Heart left ventricle (tissue), 16 donors: ENCODE measurements around the gene TMEM94. TPM values are rescaled to one million over a fixed set of nuclear protein-coding genes. Genes with fewer than 3 reads are reported as not detected.
A peak's percentile ranks its signal among the peaks of the same experiment; 100 is the strongest.

Source experiments
- ATAC-seq, 4 donors: fragments of 200-7000 bp; cut with Tn5 transposase; one replicate each; pipeline ENCODE4 v1.9.1; 2020 to 2022; ENCODE audit warnings: moderate library complexity in 4 of 4, mild to moderate bottlenecking in 3 of 4, moderate number of reproducible peaks in 1 of 4
- DNase-seq, 5 donors: peaks; one replicate each; pipeline ENCODE4 v3.0.0-alpha.2; 2020
- H3K27ac ChIP-seq, 12 donors: fragments of 200-600 bp; sonication (generic) in 4 of 12; one replicate each; pipeline versions ENCODE4 v1.5.0 to v1.8.0; 2016 to 2022; ENCODE audit warnings: mild to moderate bottlenecking in 2 of 12
- H3K27me3 ChIP-seq, 9 donors: fragments of 200-600 bp; sonication (generic) in 2 of 9; one replicate each; pipeline versions ENCODE4 v1.5.1 to v1.8.0; 2016 to 2022; ENCODE audit warnings: mild to moderate bottlenecking in 3 of 9
- H3K36me3 ChIP-seq, 9 donors: fragments of 200-600 bp; sonication (generic) in 2 of 9; one replicate each; pipeline versions ENCODE4 v1.5.0 to v1.8.0; 2018 to 2022; ENCODE audit warnings: mild to moderate bottlenecking in 2 of 9
- H3K4me1 ChIP-seq, 12 donors: fragments of 200-600 bp; sonication (generic) in 4 of 12; one replicate each; pipeline versions ENCODE4 v1.5.0 to v1.8.0; 2016 to 2022; ENCODE audit warnings: mild to moderate bottlenecking in 3 of 12
- H3K4me3 ChIP-seq, 12 donors: fragments of 200-600 bp; sonication (generic) in 4 of 12; one replicate each; pipeline versions ENCODE4 v1.5.0 to v1.8.0; 2017 to 2022; ENCODE audit warnings: mild to moderate bottlenecking in 9 of 12, moderate library complexity in 4 of 12
- H3K9me3 ChIP-seq, 12 donors: fragments of 200-600 bp; sonication (generic) in 4 of 12; one replicate each; pipeline versions ENCODE4 v1.5.0 to v1.8.0; 2016 to 2022; ENCODE audit warnings: mild to moderate bottlenecking in 1 of 12
- POLR2A ChIP-seq, 2 donors: fragments of 450-650 bp; IDR thresholded peaks; one replicate each; pipeline ENCODE4 v1.6.1; 2017; ENCODE audit warnings: antibody characterized with exemption in 2 of 2, mild to moderate bottlenecking in 2 of 2, moderate library complexity in 2 of 2
- WGBS, 4 donors: extraction: QIAGEN DNeasy Blood & Tissue Kit in 2 of 4; methylation state at CpG; one replicate each; pipeline versions ENCODE4 v1.1.5 to v1.1.7; 2013 to 2018; 5-methylcytosine and 5-hydroxymethylcytosine counted together
- intact Hi-C, 10 donors: fragments of 100-400 bp; cut with DNase I; formaldehyde crosslinking; loops; one replicate each; pipeline versions ENCODE4 v1.11.1 to v1.14.2; 2022
- polyA plus RNA-seq, 2 donors: library from polyadenylated mRNA; stranded (reverse); fragments of 200-250 nt; gene quantifications; one replicate each; pipeline ENCODE4 v1.2.3, GENCODE V29; 2013
- total RNA-seq, 9 donors: library from RNA; depleted of rRNA in 2 of 9; stranded (reverse); fragments of >200 nt in 2 of 9; fragmentation: NEBNext Ultra II Directional in 3 of 9; extraction: Animal tissue kit (Norgen Biotek cat#: 25700) in 3 of 9; gene quantifications; one replicate each; pipeline versions ENCODE4 v1.1.0 to v1.2.4, GENCODE V29; 2016 to 2023
- TF ChIP-seq, protein P1 (sequence below), 12 donors: fragments of 200-600 bp; sonication (generic) in 4 of 12; IDR thresholded peaks; one replicate each; pipeline versions ENCODE4 v1.5.0 to v1.8.0; 2018 to 2022; ENCODE audit warnings: antibody characterized with exemption in 12 of 12, mild to moderate bottlenecking in 5 of 12
- donor health status: ischemic (EF 13 %, LVEDD 7.1; RV severe dilation, severe dysfunction).
- donor health status: healthy with polysubstance abuse.
- donor health status: DM: no; HTN: yes; CAD: no.
- donor health status: DM: no; HTN: no; CAD: no.
- donor health status: ischemic (EF 25% LVEDD 6.9; RV normal size, moderate dysfunction).
- donor health status: ischemic (EF 25% LVEDD 5.7; RV mildly dilated, moderate dysfunction).
- donor health status: healthy.
- donor health status: DM: yes; HTN: yes; CAD: no.
- donor health status: ischemic (EF 35%, LVEDD 5.7; RV mildly dilated, moderate dysfunction).
- donor health status: nonischemic (EF 11% LVEDD 7.7; RV severe dilation, severe dysfunction).
- donor health status: DM: yes; HTN: yes; CAD: no.
- donor health status: PGD.
- donor health status: ischemic (EF 29% LVEDD 5.4; RV normal size, mild dysfunction).
- donor health status: nonischemic (EF 23%, LVEDD 6.1; RV moderate dilation, normal function).

TMEM94 gene
- total and polyA plus RNA-seq, 11 donors, result 34.1 to 130 (median 47.3) TPM

DNA sequence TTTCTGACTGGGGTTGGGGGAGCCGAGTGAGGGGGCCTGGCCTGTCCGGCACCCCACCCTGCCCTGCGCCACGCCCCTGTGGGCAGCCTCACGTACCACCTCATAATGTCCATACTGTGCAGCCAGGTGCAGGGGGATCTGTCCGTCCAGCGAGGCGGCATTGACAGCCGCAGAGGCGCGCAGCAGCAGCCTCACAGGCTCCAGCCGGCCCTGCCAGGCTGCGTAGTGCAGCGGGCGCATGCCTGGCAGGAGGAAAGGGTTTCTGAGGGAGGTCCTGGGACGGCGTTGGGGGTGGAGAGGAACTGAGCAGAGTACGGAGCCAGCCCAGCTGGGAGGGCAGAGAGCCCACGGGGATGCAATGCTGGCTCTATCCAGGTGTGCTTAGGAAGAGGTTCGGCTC lies 50.5 kb downstream of the TMEM94 start:
- H3K27me3 ChIP-seq, result no peaks in the 10 kb centered on the region
- TF ChIP-seq, protein P1, sequence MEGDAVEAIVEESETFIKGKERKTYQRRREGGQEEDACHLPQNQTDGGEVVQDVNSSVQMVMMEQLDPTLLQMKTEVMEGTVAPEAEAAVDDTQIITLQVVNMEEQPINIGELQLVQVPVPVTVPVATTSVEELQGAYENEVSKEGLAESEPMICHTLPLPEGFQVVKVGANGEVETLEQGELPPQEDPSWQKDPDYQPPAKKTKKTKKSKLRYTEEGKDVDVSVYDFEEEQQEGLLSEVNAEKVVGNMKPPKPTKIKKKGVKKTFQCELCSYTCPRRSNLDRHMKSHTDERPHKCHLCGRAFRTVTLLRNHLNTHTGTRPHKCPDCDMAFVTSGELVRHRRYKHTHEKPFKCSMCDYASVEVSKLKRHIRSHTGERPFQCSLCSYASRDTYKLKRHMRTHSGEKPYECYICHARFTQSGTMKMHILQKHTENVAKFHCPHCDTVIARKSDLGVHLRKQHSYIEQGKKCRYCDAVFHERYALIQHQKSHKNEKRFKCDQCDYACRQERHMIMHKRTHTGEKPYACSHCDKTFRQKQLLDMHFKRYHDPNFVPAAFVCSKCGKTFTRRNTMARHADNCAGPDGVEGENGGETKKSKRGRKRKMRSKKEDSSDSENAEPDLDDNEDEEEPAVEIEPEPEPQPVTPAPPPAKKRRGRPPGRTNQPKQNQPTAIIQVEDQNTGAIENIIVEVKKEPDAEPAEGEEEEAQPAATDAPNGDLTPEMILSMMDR (IDR thresholded peaks at IDR 0.05), result no peak
- no peak for TF ChIP-seq POLR2A (IDR thresholded peaks at IDR 0.05)
- peak in 1 of 5 donors; percentile 29 for DNase-seq
- WGBS, 4 donors, result 89 to 91% (median 89%) methylated on average over 7 to 20 of the region's 20 CpGs
- H3K36me3 ChIP-seq, result peaks cover 0 to 81% (median 53%) of the 10 kb centered on the region in 9 donors
- peak overlapping the region in 1 of 12 donors; percentile 87 for H3K27ac ChIP-seq
- no peak for ATAC-seq
- peaks cover under 1 to 69% (median 37%) of the 10 kb centered on the region in 12 donors for H3K4me1 ChIP-seq
- intact Hi-C loops, result no loop called here
- H3K9me3 ChIP-seq, result no peaks in the 10 kb centered on the region
- no peak overlapping the region for H3K4me3 ChIP-seq

GRCh38 chr17:75507733-75508719 lies 51.6 kb downstream of the TMEM94 start:
- Histone ChIP-seq H3K36me3 (peaks cover 0 to 83% (median 44%) of the 10 kb centered on the region in 9 donors), H3K4me3 (peak overlapping the region in 1 of 12 donors; percentile 26), H3K27ac (peak overlapping the region; percentile 87 to 98 (median 93)), H3K27me3 (no peaks in the 10 kb centered on the region), H3K9me3 (no peaks in the 10 kb centered on the region), H3K4me1 (peaks cover 3 to 78% (median 48%) of the 10 kb centered on the region in 12 donors)
- ATAC-seq, result no peak
- no peak for TF ChIP-seq POLR2A (IDR thresholded peaks at IDR 0.05)
- TF ChIP-seq, protein P1 (IDR thresholded peaks at IDR 0.05), result no peak
- 61 to 65% (median 64%) methylated on average over 13 to 27 of the region's 27 CpGs for WGBS, 4 donors
- peak in 3 of 5 donors; percentile 20 to 65 (median 26) for DNase-seq
- intact Hi-C loops, result no loop called here

- Histone ChIP-seq H3K9me3 (no peaks in the 10 kb centered on the region), H3K4me1 (peaks cover 3 to 84% (median 54%) of the 10 kb centered on the region in 12 donors), H3K27me3 (no peaks in the 10 kb centered on the region), H3K36me3 (peaks cover 0 to 83% (median 42%) of the 10 kb centered on the region in 9 donors), H3K4me3 (peak overlapping the region in 8 of 12 donors; percentile 24 to 77 (median 29)), H3K27ac (peak overlapping the region; percentile 87 to 98 (median 93))
- TF ChIP-seq, protein P1 (IDR thresholded peaks at IDR 0.05), result no peak
- no peak for TF ChIP-seq POLR2A (IDR thresholded peaks at IDR 0.05)
- peak in 2 of 4 donors; percentile 3 to 18 for ATAC-seq
- peak in 3 of 5 donors; percentile 33 to 61 (median 33) for DNase-seq
- WGBS, 4 donors, result 24 to 30% (median 29%) methylated on average over 4 to 5 of the region's 5 CpGs
- intact Hi-C loops, result no loop called here
These were observed 52.5 kb downstream of the TMEM94 start for GRCh38 chr17:75508931-75509361.
